HG02678 (cell line): Measurements from ENCODE around the gene PHETA2.
"Not testable (repeated sequence)": the region's sequence is repeated elsewhere in the genome, so short reads cannot be mapped to it uniquely, and the experiment has no call there.

Experiments
- ATAC-seq: cut with Tn5 transposase; IDR thresholded peaks from one replicate; pipeline ENCODE4 v1.9.1; 2021; ENCODE audit warnings: mild to moderate bottlenecking, moderate library complexity; ENCODE audit not compliant: unreplicated experiment

PHETA2 gene

DNA sequence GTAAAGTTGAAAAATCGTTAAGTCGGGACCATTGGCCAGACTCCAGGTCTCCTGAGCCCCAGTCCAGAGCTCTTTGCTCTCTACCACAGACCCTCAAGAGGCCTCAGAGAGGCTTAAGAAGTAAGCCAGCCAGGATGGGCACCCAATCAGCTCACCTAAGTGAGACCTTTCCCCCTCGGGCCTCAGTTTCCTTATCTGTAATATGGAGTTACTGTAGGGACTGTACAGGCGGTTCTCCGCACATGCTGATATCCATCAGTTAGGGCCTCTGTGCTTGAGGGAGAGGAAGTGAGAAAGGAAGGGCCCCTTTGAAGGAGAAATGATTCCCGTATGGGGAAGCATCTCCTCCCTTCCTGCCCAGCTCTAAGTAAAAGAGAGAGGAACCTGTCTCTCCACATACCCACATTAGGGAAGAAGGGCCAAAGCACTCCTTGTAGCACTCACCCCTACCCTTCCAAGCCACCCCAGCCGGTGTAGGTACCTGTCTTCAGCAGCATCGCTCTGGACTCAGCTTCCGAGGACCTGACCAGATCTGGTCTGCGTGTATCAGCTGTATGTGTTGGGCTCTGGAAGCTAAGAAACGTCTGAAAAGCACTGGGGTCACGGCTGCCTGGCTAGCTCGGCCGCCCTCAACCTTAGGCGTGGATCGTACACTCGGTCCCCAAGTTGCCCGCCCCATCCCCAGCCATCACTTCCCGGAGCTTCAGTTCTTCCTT lies 4.1 kb upstream of the PHETA2 start:
- peak; percentile 21 for ATAC-seq

DNA sequence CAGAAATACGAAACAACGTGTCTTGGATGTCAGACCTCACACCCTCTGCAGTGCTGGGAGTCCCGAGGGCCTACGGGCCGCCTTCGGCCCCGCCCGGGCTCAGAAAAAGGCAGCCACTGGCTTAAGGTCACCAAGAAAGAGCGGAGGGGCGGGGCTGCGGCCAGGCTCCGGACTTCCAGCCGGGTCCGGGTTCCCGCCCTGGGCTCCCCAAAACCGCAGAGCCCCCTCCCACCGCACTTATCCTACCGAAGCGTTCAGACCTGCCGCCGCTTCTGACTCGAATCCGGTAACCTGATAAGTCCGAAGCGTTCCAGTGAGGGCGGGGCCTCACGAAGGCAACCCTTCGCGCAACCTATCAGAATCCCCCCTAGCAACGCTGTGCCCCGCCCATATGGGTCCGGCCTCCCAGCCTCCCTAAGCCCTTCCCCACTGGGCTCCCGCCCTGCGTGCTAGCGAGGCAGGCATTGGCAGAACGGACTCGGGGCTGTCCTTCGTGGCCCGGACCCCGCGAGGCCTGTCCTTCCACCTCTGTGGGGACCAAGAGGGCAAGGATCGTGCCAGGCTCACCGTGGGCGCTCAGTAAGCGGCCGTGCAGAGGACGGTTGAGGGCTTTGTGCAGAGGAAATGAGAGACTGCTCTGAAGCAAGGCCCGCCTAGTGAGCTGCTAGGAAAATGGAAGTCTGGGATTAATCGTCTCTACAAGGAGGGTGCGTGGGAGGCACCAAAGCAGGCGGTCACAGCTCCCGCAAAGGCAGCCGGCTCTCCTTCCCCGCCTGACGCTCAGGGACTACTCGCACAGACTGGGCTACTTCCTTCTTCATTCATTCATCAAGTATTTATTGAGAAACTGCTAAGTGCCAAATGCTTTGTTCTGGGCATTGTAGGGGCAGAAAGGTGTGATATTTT lies 3.3 kb upstream of the PHETA2 start, which contains the start of gene NAGA:
TSS of gene NAGA (minus strand) at position 296 of the 906 bp plus-strand sequence. CDS start 515 bp downstream, outside the sequence.
- ATAC-seq, result peak; percentile 92

DNA sequence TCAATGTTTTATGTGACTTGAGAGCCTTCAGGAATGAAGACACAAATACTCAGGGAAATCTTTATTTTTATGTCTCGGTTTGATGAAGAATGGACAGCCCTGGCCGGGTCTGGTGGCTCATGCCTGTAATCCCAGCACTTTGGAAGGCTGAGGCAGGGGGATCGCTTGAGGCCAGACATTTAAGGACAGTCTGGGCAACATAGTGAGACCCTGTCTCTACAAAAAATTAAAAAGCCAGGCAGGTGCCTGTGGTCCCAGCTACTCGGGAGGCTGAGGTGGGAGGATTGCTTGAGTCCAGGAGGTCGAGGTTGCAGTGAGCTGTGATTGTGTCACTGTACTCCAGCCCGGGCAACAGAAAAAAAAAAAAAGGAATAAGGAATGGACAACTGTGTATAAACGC lies 2.5 kb upstream of the PHETA2 start:
- not testable (repeated sequence) for ATAC-seq

DNA sequence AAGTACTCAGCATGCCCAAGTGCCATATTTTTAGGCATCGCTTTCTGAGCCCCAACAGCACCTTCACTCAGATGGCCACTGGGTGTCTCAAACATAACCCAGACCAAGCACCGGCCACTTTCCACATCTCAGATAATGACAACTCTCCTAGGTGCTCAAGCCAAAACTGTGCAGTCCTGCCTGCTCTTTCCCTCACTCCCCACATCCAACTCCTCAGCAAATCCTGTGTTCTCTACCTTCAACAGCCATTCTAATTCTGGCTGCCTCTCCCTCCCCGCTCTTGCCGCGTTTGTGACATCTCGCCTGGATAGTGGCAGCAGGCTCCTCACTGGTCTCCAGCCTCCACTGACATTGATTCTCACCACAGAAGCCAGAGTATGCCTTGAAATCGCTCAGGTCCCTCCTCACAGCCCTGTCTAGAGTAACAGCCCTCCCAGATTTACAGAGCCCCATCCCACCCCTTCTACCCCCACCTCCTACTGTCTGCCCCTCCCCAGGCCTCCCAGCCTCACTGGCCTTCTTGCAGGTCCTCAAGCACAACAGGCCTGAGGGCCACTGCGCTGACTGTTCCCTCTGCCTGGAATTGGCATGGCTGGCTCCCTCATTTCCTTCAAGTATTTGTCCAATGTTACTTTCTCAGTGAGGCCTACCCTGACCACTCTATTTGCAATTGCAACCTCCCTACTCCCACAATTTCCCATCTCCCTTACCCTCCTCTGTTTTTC lies 1.3 kb upstream of the PHETA2 start:
- ATAC-seq, result no peak

DNA sequence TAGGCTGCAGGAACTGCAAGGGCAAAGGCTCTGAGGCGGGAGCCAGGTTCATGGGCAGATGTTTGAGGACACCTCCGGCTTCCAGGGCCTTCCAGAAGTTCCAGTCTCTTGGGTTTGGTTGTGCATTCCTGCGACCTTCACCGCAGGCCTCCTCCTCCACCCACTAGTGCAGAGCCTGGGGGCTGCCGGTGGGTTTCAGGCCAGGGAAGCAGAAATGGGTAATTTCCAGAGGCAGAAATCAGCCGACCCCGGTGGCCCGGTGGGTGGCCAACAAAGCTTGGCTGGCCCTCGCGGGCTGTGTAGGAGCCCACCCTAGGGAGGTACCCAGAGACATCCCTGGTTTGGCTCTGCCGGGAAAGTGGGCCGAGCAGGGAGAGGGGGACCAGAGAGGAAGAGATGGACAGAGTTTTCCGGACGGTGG lies 417 bp upstream of the PHETA2 start:
- ATAC-seq, result no peak

DNA sequence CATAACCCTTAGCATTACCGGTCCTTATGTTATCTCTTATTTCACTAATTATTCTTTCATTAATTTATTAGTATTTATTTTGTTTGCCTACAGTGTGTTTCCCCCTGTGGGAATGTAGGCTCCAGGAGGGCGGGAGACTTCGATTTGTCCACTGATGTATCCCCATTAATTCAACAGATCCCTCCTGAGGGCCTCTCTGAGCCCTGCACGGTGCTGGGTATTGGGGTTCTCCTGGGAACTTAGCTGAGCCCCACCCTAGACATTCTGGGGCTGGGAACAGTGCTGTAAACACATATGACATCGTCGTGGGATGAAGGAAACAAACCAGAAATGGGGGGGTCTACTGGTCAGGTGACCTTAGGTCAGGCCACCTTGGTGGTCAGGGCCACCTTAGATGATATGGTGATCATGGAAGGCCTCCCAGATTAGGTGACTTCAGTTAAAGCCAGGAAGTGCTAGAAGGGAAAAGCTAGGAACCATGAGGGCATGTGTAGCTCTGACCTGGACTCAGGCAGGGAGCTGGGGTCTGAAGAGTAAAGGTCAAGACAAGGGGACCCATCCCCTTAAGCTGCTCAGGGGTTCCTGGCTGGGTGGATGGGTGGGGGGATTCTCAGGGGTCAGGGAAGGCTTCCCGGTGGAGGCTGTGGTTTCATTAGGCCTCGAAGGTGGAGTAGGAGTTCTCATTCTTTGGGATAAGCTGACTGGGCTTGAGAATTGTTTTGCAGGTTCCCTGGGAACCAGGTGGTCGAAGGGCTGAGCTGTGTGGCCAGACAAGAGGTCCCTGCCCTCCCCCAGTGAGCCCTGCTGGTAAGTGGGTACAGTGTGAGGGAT lies 1.0 kb downstream of the PHETA2 start:
- no peak for ATAC-seq

DNA sequence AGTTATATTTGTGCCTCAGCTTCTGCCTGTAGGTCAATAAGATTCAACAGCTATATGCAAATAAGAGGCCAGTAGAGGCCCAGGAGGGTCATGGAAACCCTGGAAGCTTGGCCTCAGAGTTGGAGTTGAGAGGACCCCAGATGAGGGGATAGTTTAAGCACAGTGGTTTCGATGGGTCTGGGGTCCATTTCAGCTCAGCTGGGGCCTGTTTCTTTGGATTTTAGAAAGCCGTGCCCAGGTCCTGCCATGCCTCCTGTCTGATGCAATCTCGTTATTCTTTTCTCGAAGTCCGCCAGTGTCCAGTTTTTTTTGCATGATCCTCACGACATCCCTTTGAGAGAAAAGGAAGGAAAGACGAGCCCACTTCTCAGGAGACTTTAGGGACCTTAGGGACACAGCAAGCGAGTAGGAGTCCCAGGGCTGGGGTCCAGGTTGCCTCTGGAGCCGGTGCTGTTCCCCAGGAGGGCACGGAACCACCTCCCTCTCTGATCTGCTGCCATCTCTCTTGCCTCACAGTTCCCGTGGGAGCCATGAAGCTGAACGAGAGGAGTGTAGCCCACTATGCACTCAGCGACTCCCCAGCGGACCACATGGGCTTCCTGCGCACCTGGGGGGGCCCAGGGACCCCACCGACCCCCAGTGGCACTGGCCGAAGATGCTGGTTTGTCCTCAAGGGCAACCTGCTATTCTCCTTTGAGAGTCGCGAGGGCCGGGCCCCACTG lies 2.9 kb downstream of the PHETA2 start:
- no peak for ATAC-seq

DNA sequence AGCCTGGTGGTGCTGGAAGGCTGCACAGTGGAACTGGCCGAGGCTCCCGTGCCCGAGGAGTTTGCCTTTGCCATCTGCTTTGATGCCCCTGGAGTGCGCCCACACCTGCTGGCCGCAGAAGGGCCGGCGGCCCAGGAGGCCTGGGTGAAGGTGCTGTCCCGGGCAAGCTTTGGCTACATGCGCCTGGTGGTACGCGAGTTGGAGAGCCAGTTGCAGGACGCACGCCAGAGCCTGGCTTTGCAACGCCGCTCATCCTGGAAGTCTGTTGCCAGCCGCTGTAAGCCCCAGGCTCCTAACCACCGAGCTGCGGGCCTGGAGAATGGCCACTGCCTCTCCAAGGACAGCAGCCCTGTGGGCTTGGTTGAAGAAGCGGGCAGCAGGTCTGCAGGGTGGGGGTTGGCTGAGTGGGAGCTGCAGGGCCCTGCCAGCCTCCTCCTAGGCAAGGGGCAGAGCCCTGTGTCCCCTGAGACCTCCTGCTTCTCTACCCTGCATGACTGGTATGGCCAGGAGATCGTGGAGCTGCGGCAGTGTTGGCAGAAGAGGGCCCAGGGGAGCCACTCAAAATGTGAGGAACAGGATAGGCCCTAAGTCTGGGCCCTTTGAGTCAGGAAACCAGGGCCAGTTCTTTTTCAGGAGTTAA lies 3.6 kb downstream of the PHETA2 start:
- ATAC-seq, result no peak

DNA sequence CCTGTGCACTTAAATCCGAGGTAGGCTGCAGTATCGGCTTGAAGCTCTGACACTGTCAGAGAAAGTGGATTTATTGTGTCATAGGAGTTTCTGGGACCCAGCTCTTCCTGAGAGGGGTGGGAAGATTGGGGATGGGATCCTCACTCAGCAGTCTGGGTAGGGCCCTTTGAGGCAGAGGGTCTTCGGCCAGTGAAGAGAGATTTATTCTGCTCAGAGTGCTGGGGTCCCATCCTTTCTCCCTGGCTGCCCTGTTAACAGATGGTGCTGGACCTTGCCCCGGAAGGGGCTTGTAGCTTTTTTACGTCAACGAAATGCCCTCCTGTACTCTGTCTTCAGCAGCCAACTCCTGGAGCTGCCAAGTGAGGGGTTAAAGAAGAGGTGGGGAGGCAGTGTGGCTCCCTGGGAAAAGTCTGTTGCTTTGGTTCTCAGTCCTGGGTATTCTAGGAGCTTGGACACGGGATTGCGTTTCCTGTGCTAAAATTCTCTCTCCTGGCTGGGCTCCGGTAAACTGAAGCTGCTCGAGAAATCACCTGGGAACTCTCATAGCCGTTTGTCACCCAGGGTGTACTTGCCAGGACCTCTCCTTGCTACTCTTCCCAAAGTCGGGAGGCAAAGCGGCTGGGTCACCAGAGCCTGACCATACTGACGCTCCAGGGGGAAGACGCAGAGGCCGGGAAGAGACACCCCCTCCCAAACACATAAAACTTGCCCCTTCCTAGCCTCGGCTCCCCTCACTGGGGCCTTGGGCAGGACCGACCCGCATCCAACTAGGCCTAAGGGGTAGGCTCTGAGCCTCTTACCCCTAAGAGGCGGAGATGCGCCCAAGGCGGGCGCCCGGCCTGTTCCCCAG lies 4.6 kb downstream of the PHETA2 start:
- ATAC-seq, result no peak

DNA sequence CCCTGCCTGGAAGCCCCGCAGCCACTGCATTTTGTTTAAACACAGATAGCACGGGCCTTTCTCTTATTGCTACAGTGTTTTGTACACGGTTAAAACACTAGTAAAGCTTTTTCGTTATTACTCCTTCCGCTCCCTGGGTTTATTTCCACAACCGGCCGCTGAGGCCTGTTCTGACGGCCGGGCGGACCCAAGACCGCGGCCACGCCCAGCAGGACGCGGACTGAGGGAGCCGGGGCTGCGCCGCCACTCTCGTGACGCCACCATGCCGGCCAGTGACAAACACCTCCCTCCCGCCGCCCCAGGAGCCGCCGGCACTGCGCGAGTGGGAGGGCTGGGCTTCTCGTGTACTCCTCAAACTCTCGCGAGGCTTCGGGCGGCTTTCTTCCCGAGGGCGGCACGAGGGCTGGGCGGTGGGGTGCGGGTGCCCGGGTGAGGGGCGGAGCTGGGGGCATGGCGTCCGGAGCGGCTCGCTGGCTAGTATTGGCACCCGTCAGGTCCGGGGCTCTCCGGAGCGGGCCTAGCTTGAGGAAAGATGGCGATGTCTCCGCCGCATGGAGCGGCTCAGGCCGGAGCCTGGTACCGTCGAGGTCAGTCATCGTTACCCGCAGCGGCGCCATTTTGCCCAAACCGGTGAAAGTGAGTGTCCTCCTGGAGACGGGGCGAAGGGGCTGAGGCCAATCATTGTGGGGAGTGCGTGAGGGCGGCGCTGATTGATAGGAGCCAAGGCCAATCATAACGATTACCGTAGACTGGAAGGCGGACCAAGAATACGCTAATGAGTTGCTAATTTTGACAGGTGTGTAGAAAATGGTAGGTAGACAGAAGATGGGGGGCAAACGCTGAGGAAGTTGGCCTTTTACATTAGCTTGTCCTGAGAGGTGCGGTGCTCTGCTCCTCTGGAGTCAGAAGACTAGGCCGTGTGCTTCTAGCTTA lies 5.5 kb downstream of the PHETA2 start, which contains the start of gene SMDT1:
TSS of gene SMDT1 (plus strand) at position 382 of the 933 bp plus-strand sequence. CDS start at position 451, 69 bp downstream.
- peak; percentile 83 for ATAC-seq

DNA sequence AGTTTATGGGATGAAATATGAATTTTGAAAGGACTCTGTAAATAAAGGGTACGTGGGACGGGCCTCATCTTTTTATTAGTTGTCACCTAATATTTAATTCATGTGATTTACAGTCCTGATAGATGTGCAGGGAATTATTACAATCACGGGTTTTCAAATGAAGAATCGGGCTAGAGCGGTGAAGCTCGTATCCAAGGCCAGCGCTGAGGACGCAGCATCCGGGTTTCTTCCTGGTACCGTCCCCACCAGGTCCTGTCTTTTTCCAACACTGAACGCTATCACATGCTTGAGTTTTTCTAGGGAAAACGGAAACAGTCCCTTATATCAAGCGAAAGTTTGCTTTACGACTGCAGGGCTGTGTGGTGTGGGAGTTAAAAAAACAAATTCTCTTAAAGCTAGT lies 6.2 kb downstream of the PHETA2 start:
- ATAC-seq, result no peak

DNA sequence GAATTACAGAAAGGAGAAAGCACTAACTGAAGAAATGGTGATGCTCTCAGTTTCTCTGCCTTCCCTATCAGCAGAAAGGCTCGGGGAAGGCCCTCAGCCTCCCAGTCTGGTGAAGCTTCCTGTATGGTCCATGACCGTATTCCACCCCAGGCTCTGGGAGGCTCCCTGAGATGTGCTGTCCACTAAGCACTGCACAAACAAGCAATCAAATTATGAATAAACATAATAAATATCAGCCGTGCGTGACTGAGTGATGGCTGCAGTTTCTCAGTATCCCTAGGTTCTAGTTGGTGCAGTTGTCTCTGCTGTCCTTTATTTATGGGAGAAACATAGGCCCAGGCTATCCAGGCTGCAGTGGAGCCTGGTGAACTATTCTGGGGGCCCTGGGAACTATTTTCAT lies 9.1 kb downstream of the PHETA2 start:
- ATAC-seq, result no peak

DNA sequence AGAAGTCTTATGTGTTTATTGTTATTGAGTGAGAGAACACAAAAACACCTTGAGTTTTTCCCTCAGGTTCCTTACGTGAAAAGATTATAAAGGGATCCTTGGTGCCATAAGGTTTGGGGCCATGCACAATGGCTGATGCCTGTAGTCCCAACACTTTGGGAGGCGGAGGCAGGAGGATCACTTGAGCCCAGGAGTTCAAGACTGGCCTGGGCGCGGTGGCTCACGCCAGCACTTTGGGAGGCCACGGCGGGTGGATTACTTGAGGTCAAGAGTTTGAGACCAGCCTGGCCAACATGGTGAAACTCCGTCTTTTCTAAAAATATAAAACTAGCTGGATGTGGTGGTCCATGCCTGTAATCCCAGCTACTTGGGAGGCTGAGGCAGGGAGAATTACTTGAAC lies 10.8 kb downstream of the PHETA2 start:
- ATAC-seq, result no peak

DNA sequence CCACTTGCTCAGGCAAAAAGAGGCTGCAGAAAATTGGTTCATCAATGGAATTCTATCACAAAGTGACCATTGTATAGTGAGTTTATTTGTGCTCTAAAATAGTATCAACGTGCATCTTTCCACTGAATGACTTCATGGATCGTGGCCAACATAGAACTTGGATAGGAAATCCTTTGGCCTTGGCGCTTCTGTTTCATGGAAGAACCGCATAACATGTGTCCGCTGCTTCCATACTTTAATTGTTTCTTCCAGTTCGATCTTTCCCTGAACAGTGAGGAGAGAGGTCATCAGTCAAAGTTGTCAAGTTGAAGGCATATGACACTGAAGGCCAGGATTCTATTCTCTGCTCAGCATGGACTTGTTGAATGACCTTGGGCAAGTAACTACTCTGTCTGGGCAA lies 12.0 kb downstream of the PHETA2 start:
- no peak for ATAC-seq

DNA sequence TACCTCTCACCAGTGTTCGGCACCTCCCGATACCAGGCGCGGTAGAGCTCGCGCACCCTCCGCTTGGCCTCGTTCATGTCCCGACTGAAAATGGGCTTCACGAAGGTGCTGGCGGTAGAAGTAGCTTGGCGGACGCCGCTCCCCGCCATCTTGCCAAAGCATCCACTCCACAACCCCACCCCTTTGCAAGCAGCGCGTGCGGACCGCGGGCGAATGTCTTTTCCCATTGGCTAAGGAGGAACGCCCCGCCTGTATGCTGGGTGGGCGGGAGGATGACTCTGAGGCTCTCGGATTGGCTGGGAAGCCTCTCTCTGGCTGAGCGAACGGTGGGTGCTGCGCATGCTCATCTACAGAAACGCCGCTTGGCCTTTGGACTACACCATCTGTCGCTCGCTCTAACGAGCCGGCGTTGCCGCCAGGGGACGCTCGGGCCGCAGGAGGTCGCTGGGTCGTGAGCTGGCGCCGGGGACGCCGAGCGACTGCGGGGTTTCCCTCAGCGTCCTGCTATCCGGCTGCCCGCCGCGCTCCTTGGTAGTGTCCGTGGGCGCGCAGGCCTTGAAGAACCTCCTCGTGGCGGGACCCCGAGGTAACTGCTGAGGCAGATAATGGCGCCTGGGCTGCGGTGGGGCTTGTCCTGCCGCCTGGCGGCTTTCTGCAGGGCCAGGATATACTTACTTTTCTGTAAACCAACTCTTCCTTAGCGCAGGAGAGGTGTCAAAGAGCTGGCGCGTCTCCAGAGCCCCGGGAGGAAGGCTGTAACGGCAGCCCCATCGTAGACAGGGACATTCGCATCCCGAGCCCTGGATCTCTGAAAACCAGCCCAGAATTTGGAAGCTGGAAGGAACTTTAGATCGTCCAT lies 16.8 kb downstream of the PHETA2 start, which contains the start of gene NDUFA6:
TSS of gene NDUFA6 (minus strand) at position 177 of the 859 bp plus-strand sequence. CDS start at position 149, 28 bp downstream.
- ATAC-seq, result peak; percentile 94

DNA sequence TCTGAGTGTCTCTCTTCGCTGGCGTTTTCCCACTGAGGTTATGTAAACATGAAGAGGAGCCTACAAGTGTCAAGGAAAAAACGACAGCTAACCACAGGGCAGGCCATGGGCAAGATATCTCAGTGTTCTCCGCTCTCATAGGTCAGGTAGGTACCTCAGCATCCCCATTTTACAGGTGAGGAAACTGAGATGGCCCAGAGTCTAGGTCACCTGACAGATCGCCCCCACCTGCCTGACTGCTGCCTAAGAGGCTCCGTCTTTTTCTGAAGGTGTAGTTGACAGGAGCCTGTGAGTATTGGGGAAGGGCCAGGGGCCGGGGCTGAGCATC lies 17.4 kb downstream of the PHETA2 start:
- no peak for ATAC-seq
